MCF 10A (cell line): ENCODE data around the gene CDKN1A. TPM values are rescaled to one million over a fixed set of nuclear protein-coding genes. Genes with fewer than 3 reads are reported as not detected.
A peak's percentile ranks its signal among the peaks of the same experiment; 100 is the strongest.

Experiments
- BruUV-seq: library from RNA; stranded (reverse); fragments of 400-500 nt; replicated peaks from 2 replicates; lab custom pipeline; 2021; lab: Mats Ljungman, UMichigan
- CTCF ChIA-PET: fragments of 300-600 bp; sonication (Branson Sonifier 250); formaldehyde crosslinking; extraction: SDS; loops from one replicate; lab custom pipeline; 2021; ENCODE audit warnings: antibody characterized with exemption, inconsistent platforms; lab: Yijun Ruan, JAX
- POLR2A ChIA-PET: fragments of 300-600, 350-650 bp; sonication (Branson Sonifier 250); formaldehyde crosslinking; extraction: SDS; loops from one replicate; lab custom pipeline; 2020; ENCODE audit warnings: antibody characterized with exemption, inconsistent platforms; lab: Yijun Ruan, JAX
- DNase-seq: peaks from one replicate; pipeline ENCODE4 v3.0.0-alpha.2; 2018; ENCODE audit not compliant: unreplicated experiment
- H3K27ac Mint-ChIP-seq: one replicate; pipeline ENCODE4 v1.8.0; 2022; ENCODE audit warnings: mild to moderate bottlenecking, low read depth, mixed read lengths; ENCODE audit not compliant: unreplicated experiment
- H3K27me3 Mint-ChIP-seq: one replicate; pipeline ENCODE4 v1.8.0; 2022; ENCODE audit warnings: mixed read lengths; ENCODE audit not compliant: insufficient read depth, unreplicated experiment
- H3K36me3 Mint-ChIP-seq: one replicate; pipeline ENCODE4 v1.8.0; 2022; ENCODE audit warnings: mild to moderate bottlenecking, moderate library complexity, mixed read lengths; ENCODE audit not compliant: insufficient read depth, unreplicated experiment
- H3K4me1 Mint-ChIP-seq: one replicate; pipeline ENCODE4 v1.8.0; 2022; ENCODE audit warnings: mixed read lengths; ENCODE audit not compliant: insufficient read depth, unreplicated experiment
- H3K4me3 Mint-ChIP-seq: one replicate; pipeline ENCODE4 v1.8.0; 2022; ENCODE audit warnings: mild to moderate bottlenecking, moderate library complexity, mixed read lengths; ENCODE audit not compliant: unreplicated experiment
- H3K9me3 Mint-ChIP-seq: one replicate; pipeline ENCODE4 v1.8.0; 2022; ENCODE audit warnings: mixed read lengths; ENCODE audit not compliant: unreplicated experiment
- CTCF ChIP-seq: fragments of 200-600 bp; IDR thresholded peaks from one replicate; pipeline ENCODE4 v1.8.0; 2022; ENCODE audit warnings: antibody characterized with exemption, mild to moderate bottlenecking; ENCODE audit not compliant: unreplicated experiment
- intact Hi-C: fragments of 100-400 bp; cut with micrococcal nuclease; formaldehyde crosslinking; loops from 2 replicates; pipeline ENCODE4 v1.14.1; 2022
- total RNA-seq: library from RNA; stranded (reverse); gene quantifications from 2 replicates; pipeline ENCODE4 v1.2.3, GENCODE V29; 2022

CDKN1A gene
- total RNA-seq, 1 experiment from 2014 or later = 407 TPM

GRCh38 chr6:36642913-36643817 is 35.3 kb upstream of the CDKN1A start:
- no peaks in the 10 kb centered on the region for H3K36me3 Mint-ChIP-seq
- no peak overlapping the region for H3K4me3 Mint-ChIP-seq
- BruUV-seq = no TSS peak
- ChIA-PET POLR2A (interaction anchor here (0.8 to 7.0 kb wide), 20 partner anchors 10 to 80 kb away, joined by 3 to 144 read pairs (median 7); partner anchors contain the start of gene CDKN1A), CTCF (interaction anchor here (0.6 to 4.6 kb wide), 10 partner anchors 10 to 162 kb away, joined by 3 to 27 read pairs (median 4); no protein-coding TSS in a partner anchor)
- H3K27me3 Mint-ChIP-seq = no peaks in the 10 kb centered on the region
- H3K9me3 Mint-ChIP-seq = no peaks in the 10 kb centered on the region
- no peak for TF ChIP-seq CTCF
- DNase-seq = peak; percentile 95
- intact Hi-C loops = loop anchor here (2.0 kb wide), 1 partner anchor 34 kb away; no protein-coding TSS in a partner anchor
- peak overlapping the region; percentile 31 for H3K27ac Mint-ChIP-seq
- peaks cover 14% of the 10 kb centered on the region for H3K4me1 Mint-ChIP-seq

DNA sequence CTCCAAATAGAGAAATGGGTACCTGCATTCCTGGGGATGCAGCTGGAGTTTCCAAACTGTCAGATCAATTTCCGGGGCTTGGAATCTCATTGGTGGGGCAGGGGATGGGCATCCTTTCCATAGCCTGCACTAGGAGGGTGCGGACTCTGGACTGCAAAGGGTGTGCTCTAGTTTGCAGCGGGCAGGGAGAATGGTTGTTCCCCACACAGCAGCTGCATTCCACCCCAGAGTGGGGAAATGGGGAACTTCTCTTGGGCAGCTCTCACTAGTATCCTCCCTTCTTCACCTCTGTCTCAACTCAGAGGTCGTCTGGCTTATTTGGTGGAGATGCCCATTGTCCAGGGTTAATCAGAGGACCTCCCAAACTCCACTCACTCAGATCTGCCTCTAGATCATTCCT is 34.5 kb upstream of the CDKN1A start:
- Mint-ChIP-seq H3K27me3 (no peaks in the 10 kb centered on the region), H3K27ac (no peak overlapping the region), H3K4me1 (peaks cover 14% of the 10 kb centered on the region), H3K4me3 (no peak overlapping the region), H3K36me3 (no peaks in the 10 kb centered on the region), H3K9me3 (no peaks in the 10 kb centered on the region)
- no peak for DNase-seq
- ChIA-PET CTCF (interaction anchor here (1.0 to 4.6 kb wide), 9 partner anchors 19 to 241 kb away, joined by 3 to 27 read pairs (median 4); no protein-coding TSS in a partner anchor), POLR2A (interaction anchor here (0.7 to 7.0 kb wide), 16 partner anchors 11 to 79 kb away, joined by 3 to 144 read pairs (median 7); partner anchors contain the start of gene CDKN1A)
- TF ChIP-seq CTCF = no peak
- BruUV-seq = no TSS peak
- intact Hi-C loops = loop anchor here (2.0 kb wide), 1 partner anchor 33 kb away; no protein-coding TSS in a partner anchor

DNA sequence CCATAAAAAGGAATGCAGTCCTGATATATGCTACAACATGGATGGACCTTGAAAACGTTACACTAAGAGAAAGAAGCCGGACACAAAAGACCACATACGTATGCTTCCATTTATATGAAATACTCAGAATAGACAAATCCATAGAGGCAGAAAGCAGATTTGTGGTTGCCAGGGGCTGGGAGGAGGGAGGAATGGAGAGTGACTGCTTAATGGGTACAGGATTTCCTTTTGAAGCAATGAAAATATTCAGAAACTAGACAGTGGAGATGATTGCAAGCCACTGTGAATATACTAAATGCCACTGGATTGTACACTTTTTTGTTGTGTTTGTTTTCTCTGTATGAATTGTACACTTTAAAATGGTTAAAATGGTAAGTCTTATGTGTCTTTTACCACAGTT is 29.4 kb upstream of the CDKN1A start:
- Mint-ChIP-seq H3K27ac (no peak overlapping the region), H3K36me3 (no peaks in the 10 kb centered on the region), H3K4me3 (no peak overlapping the region), H3K4me1 (peaks cover 8% of the 10 kb centered on the region), H3K9me3 (no peaks in the 10 kb centered on the region), H3K27me3 (no peaks in the 10 kb centered on the region)
- no peak for TF ChIP-seq CTCF
- intact Hi-C loops = no loop called here
- POLR2A ChIA-PET = interaction anchor here (1.4 kb wide), 1 partner anchor 29 kb away, joined by 4 read pairs; the partner anchor contains the start of gene CDKN1A
- CTCF ChIA-PET = no interaction called here
- DNase-seq = no peak
- no TSS peak for BruUV-seq
